GM19025 (cell line): ENCODE results near the gene MAML3.

ENCODE experiments used
- ATAC-seq: cut with Tn5 transposase; IDR thresholded peaks from one replicate; pipeline ENCODE4 v1.9.1; 2021; ENCODE audit warnings: mild to moderate bottlenecking, low read depth, moderate library complexity; ENCODE audit not compliant: unreplicated experiment

Gene MAML3

GRCh38 chr4:140081641-140082390 lies 72.2 kb downstream of the MAML3 start:
- no peak for ATAC-seq

- ATAC-seq, result no peak
These were observed 73.1 kb downstream of the MAML3 start for GRCh38 chr4:140080883-140081282.

- no peak for ATAC-seq
These were observed 75.6 kb downstream of the MAML3 start for GRCh38 chr4:140078366-140078765.

- ATAC-seq, result no peak
These were observed 77.7 kb downstream of the MAML3 start for GRCh38 chr4:140076307-140076706.

- peak; percentile 85 for ATAC-seq
These were observed 82.2 kb downstream of the MAML3 start for GRCh38 chr4:140071806-140072205.

GRCh38 chr4:140070973-140071372 lies 83.0 kb downstream of the MAML3 start:
- no peak for ATAC-seq

GRCh38 chr4:140070366-140070765 lies 83.6 kb downstream of the MAML3 start:
- no peak for ATAC-seq

- no peak for ATAC-seq
These were observed 84.9 kb downstream of the MAML3 start for GRCh38 chr4:140069066-140069465.

- ATAC-seq, result no peak
These were observed 85.7 kb downstream of the MAML3 start for GRCh38 chr4:140068271-140068670.

- ATAC-seq, result no peak
These were observed 87.7 kb downstream of the MAML3 start for GRCh38 chr4:140066031-140066930.

GRCh38 chr4:140065393-140065792 lies 88.6 kb downstream of the MAML3 start:
- ATAC-seq, result no peak

GRCh38 chr4:140061659-140062289 lies 92.2 kb downstream of the MAML3 start:
- no peak for ATAC-seq

GRCh38 chr4:140061194-140061593 lies 92.8 kb downstream of the MAML3 start:
- no peak for ATAC-seq

GRCh38 chr4:140059159-140059558 lies 94.8 kb downstream of the MAML3 start:
- no peak for ATAC-seq

GRCh38 chr4:140057701-140058100 lies 96.3 kb downstream of the MAML3 start:
- no peak for ATAC-seq

- no peak for ATAC-seq
These were observed 98.0 kb downstream of the MAML3 start for GRCh38 chr4:140056015-140056414.

- ATAC-seq, result no peak
These were observed 99.1 kb downstream of the MAML3 start for GRCh38 chr4:140054861-140055260.

- no peak for ATAC-seq
These were observed 100.8 kb downstream of the MAML3 start for GRCh38 chr4:140053185-140053584.

GRCh38 chr4:140052050-140052449 lies 101.9 kb downstream of the MAML3 start:
- ATAC-seq, result no peak

GRCh38 chr4:140049849-140050637 lies 103.9 kb downstream of the MAML3 start:
- ATAC-seq, result no peak
